Left cardiac atrium (tissue), 4 donors: ENCODE data around the gene LRRC30. TPM values are rescaled to one million over a fixed set of nuclear protein-coding genes. Genes with fewer than 3 reads are reported as not detected.

ENCODE experiments used
- ATAC-seq, 2 donors: fragments of 200-7000 bp; cut with Tn5 transposase; one replicate each; pipeline ENCODE4 v1.9.1; 2020; ENCODE audit warnings: mild to moderate bottlenecking in 2 of 2, moderate library complexity in 2 of 2
- DNase-seq: peaks from one replicate; pipeline ENCODE4 v3.0.0-alpha.2; 2020
- intact Hi-C, 2 donors: fragments of 100-400 bp; cut with DNase I; formaldehyde crosslinking; loops; one replicate each; pipeline versions ENCODE4 v1.14.1 to v1.15.1; 2022 to 2023
- total RNA-seq, 2 donors: library from RNA; stranded (reverse); fragmentation: NEBNext Ultra II Directional; extraction: Animal tissue kit (Norgen Biotek cat#: 25700); gene quantifications; one replicate each; pipeline ENCODE4 v1.2.1, GENCODE V29; 2021
- donor health status: DM: no; HTN: yes; CAD: no.
- donor health status: DM: no; HTN: yes; CAD: no; lungs with severe emphysema.
- donor health status: DM: yes; HTN: yes; CAD: no.
- donor health status: Dilated cardiomyopathy.

Gene LRRC30
- total RNA-seq, 2 donors from 2014 or later = not detected

DNA sequence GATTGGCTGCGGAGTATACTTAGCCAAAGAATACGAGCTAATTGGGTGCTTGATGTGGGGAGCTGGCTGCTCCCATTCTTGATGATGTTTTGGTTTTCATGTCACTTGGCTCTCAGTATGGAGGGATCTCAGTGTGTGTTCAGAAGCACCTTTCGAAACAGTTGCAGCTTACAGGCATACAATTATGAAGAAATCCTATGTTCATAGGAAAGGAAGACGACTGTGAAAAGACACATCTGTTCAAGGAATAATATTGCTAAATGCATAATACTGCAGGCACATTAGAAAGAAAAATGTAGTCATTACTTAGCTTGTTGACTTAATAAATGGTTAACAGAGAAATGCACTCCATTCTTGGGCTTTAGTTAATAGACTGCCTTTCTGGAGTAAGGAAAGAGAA is 4.1 kb downstream of the LRRC30 start:
- intact Hi-C loops = no loop called here
- DNase-seq (no peak), ATAC-seq (no peak)

DNA sequence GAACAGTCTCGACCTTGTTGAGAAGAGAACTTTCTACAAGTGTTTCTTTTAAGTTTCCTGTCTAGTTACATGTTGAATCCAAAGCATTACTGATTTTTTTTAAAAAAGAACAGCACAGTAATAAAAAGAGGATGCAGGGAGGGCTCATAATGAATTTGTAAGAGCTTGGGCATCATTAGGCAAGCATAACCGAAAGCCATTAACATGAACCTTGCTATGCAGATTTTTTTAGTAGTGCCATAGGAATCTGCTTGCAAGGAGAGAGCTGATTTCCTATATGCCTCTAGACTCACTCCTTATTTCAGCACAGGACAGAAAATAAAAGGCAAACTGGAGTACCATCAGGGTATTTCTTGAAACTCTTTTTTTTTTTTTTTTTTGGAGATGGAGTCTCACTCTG is 5.2 kb downstream of the LRRC30 start:
- no peak for ATAC-seq
- no peak for DNase-seq
- intact Hi-C loops = no loop called here

DNA sequence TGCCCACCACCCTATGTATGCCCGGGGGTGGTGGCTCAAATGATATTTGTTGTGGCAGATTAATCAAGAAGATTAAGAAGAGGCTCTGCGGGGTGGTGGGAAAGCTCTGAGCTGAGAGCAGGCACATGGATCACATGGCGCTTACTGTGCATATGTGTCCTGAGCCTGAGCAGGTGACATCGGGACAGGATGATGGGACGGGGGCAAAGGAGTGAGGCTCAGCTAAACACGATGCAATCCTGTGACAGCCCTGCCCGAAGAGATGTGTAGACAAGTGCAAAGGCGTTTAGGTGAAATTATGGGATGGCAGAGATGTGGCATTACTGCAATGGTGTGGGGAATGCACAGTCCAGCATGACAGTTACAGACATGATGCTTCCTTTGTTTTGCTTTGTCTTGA is 6.0 kb downstream of the LRRC30 start:
- DNase-seq (no peak), ATAC-seq (no peak)
- intact Hi-C loops = no loop called here

DNA sequence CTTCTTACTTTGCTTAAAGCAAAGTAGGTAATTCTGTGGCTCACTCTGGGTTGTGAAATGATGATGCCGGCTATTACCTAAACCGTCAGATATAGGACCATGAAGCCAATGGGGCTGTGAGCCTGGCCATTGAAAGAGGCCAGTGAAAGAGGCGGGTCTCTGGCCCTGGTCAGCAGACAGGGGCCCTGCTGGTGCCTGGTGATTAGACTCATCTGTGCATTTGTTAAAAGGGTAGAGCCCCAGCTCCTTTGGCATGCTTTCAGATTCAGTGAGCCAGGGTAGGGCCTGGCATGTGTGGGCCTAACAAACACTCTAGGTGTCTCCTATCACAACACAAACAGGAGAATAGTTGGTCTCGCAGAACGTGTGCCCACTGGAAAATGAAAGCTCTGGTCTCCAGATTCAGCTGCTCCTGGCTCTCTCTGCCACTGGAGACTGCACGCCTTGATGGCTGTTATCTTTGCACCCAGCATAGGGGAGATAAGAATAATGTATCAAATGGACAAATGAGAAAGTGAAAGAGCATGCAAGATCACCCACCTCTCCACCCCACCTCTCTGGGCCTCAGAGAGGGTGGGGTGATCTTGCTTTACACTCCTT is 6.9 kb downstream of the LRRC30 start:
- intact Hi-C loops = no loop called here

DNA sequence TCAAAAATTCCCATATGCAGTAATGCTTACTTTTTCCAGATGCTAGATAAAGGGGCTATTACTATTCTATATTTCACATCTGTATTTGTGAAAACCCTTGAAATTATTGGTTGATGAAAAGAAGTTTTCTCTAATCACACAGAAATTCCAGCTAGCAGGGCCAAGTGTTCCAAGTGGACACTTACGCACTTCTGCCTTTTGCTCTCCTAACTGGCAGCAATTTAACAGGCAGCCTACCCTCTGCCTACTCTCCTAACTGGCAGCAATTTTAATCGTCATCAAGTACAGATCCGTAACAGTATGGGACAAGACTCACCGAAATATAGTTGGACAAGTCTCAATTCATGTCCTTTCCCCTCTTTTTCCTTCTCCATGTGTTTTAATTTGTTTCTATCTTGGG is 12.0 kb downstream of the LRRC30 start:
- intact Hi-C loops = no loop called here
- no peak for DNase-seq
- ATAC-seq = no peak

More for the DNA sequence above, 6.9 kb downstream of the LRRC30 start:
- no peak for DNase-seq
- no peak for ATAC-seq

DNA sequence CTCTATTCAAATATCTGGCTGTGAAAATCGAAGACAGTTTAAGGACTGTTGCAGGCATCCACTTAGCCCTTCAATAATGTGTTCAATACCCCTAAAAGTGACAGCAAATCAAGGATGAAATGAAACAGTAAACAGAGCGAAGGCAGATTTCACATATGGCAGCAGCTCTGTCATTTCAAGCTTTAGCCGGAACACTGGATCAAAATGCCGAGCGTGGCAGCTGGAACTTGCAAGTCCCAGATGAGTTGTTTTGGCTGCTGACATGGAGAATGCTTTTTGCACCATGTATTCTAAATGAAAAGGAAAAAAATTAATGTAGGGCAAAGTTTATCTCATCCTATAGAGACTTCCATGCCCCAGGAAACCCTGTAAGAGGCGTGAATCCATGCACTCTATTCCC is 18.0 kb downstream of the LRRC30 start:
- DNase-seq (no peak), ATAC-seq (no peak)
- intact Hi-C loops = no loop called here

DNA sequence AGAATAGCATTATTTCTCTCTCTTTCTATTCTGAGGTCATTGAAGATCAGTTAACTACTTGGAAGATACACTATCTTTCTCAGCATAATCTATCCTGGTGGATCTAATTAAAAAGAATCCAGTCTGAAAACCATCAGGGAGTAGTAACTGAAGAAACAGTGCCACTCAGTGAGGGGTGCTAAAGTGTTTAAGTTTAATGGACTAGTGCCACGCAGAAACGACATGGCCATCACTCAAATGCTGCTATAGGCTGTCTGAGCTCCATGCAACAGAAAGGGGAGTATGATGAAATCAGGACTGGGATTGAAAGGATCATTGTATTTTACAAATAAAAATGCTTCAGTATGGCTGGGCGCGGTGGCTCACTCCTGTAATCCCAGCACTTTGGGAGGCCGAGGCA is 23.3 kb downstream of the LRRC30 start:
- DNase-seq (no peak), ATAC-seq (no peak)
- intact Hi-C loops = no loop called here

DNA sequence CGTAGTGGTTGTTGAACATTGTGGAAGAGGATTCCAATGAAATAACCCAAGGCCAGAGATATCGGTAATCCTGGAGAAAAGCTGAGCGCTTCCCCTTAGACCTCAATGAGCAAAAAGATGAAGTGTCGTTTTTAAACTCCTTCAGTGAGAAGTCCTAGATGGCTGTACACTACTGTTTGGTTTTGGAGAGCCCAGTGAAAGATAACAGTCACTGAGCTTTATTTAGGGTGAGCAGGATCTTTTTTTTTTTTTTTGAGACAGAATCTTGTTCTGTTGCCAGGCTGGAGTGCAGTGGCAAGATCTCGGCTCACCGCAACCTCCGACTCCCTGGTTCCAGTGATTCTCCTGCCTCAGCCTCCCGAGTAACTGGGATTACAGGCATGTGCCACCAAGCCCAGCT is 24.2 kb downstream of the LRRC30 start:
- no peak for DNase-seq
- intact Hi-C loops = no loop called here
- peak; percentile 45 to 60 for ATAC-seq

DNA sequence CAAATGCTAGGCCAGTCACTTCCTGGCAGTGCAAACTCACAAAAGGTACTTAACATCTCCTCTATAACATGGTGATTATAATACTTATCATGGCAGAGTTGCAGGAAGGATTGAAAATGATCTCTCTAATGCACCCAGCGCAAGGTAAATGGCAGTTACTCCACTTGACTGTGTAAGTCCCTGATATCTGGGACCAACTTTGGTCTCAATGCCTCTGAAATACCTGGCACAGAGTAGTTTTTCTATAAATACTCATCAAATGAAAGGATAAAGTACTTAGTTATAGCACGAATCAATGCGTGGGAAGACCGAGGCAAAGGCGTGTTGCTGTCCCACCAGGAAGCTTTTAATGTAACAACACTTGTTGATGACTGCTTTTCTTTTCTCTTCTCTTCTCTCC is 24.8 kb downstream of the LRRC30 start:
- ATAC-seq = peak in 1 of 2 donors; percentile 29
- no peak for DNase-seq
- intact Hi-C loops = no loop called here

DNA sequence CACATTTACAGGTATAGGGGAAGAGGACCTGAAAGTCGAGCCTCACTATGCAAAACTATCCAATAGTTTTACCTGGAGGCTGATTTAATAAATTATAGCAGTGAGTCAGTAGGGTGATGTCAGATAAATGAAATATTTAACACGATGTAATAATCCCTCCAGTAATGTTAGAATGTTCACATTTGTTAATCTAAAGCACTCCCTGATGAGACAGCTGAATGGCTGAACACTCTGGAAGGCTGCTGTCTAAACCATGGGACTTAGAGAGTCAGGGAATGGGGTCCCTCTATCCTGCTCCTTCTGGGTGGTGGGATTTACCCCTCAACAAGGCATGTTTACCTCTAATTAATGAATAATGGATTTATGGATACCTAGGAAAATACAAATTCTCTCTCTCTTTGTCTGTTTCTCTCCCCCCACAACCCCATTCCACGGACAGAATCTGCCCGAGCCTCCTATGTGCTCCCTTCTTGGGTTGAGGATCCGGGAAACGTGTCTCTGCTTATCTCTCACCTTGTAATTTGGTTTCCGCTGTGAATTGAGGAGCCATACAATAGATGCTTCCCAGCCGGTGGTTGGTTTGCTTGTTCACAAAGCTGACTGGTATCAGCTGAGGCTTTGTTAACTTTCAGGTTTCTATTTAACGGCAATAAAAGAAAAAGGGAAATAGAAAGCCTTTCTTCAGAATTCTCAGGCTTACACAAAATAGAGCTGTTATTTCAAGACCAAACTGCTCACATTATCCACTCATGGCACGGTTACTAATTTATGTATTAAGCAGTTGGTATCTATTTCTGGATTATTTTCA is 25.9 kb downstream of the LRRC30 start:
- intact Hi-C loops = no loop called here
- no peak for DNase-seq
- no peak for ATAC-seq

DNA sequence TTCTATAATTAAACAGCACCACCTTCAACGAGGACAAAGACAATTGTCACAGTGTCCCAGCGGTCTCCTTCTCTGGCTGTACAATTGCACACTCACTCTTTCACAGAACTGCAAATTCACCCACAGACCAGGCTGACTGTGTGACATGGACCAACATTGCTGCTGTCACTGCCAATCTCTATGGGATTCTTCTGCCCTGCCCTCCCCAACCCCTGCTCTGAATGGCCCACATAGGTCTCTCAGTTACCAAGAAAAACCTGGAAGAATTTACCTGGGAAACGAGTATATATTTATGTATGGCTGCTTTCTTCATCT is 26.5 kb downstream of the LRRC30 start:
- ATAC-seq = no peak
- no peak for DNase-seq
- intact Hi-C loops = no loop called here

DNA sequence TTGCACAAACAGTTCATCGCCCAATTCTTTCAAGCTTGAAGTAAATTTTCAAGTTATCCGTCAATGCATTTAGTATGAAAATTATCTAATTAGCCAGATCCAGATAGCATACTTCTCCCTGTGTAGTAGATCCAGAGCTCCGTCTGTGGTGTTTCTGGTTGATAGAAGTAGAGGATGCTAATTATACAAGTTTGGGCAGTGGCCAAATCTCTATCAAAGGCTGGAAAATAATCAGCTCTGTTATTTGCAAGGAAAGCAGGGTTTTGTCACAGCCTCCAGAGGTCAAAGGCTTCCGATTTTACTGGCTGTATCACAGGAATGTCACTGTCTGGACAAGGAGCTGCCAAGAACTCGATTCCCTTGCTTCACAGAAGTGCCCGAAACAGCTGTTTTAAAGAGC is 28.6 kb downstream of the LRRC30 start:
- peak; percentile 41 to 49 for ATAC-seq
- DNase-seq = no peak
- intact Hi-C loops = no loop called here

DNA sequence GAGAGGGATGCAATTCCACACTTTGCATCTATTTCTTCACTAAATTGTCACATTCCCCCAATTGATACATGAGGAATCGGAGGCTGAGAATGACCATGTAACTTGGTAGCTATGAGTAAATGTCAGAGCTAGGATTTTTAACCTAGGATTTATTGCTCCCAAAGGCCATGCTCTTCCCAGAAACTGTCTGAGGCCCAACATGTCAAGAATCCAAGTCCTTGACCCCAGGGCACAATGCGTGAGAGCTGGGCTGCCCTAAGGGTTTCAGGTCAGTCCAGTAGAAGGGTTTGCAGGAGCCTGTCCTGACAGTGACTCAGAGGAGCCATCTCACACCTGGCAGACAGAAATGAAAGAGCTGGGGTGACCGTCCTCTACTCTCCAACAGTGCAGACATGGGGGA is 30.3 kb downstream of the LRRC30 start:
- intact Hi-C loops = no loop called here
- no peak for DNase-seq
- ATAC-seq = no peak

DNA sequence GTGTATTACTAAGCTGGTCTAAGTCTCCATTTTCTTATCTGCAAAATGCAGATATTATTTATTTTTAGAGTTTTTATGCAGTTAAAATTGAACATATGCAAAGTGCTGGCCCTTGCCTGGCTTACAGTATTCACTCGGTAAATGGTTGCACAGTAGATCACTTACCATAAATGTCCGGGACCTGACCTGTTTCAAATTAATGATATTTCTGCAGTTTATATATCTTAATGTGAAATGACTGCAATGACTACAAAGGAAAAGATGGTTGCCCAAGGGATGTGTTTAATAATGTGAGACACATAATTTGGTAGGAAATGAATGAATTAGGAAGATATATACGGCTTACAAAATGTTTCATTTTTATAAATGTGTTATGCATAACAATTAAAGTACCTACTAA is 37.1 kb downstream of the LRRC30 start:
- intact Hi-C loops = no loop called here
- ATAC-seq (no peak), DNase-seq (no peak)

DNA sequence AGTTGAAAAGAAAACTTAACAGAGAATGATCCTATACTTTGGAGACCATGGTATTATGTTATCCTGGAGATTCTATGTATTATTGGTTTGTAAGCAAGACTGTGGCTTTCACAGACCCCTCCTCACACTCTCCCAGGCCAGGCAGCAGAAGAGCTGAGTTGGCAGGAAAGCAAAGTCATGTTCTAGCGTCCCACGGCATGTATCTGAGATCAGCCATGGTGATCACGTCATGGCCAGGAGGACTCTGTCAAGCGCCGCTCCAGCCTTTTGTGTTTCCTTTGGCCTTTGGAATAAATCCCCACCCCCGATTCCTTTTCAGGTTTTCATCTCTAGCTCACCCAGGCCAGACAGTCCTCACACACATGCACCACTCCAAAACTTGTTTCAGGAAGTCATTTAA is 39.1 kb downstream of the LRRC30 start:
- DNase-seq (no peak), ATAC-seq (no peak)
- intact Hi-C loops = loop anchor here (5.0 to 10.0 kb wide), 4 partner anchors 185 to 1212 kb away; partner anchors contain the start of gene PTPRM (in 1 of the 2)

DNA sequence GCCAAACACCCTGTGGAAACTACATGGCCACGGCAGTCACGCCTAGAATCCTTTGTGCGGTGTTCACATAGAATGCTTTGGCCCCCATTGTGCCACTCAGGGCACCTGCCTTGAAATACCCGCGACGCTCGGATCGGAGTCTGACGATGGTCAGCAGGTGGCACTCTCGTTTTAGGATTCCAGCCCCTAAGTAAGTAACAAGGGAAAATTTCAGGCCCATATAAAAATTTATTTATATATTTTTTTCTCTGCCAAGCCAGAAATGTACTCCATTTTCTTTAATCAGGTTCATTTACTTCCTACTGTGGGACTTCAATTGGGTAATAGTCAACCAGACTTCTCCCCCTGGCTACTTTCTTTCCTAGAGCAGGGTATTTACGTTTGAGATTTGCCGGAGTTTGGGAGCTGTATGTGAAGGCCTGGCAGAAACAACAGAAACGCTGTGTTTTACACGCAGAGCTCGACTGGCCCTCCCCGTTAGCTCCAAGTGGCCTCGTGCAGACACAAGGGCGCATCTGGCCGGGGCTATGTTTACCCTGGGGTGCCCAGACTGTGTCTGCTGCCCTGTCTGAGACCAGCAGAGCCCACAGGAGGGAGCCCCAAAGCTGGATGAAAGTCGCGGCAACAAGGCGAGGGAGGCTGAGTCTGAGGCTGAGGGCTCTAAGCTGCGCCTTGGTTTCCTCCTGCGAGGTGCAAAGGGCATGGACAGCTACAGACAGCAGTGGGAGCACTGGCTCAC is 41.6 kb downstream of the LRRC30 start:
- ATAC-seq = peak; percentile 74 to 76
- intact Hi-C loops = loop anchor here (2.0 to 10.0 kb wide), 5 partner anchors 182 to 1210 kb away; partner anchors contain the start of gene PTPRM (in 2 of the 2)
- DNase-seq = peak; percentile 82

DNA sequence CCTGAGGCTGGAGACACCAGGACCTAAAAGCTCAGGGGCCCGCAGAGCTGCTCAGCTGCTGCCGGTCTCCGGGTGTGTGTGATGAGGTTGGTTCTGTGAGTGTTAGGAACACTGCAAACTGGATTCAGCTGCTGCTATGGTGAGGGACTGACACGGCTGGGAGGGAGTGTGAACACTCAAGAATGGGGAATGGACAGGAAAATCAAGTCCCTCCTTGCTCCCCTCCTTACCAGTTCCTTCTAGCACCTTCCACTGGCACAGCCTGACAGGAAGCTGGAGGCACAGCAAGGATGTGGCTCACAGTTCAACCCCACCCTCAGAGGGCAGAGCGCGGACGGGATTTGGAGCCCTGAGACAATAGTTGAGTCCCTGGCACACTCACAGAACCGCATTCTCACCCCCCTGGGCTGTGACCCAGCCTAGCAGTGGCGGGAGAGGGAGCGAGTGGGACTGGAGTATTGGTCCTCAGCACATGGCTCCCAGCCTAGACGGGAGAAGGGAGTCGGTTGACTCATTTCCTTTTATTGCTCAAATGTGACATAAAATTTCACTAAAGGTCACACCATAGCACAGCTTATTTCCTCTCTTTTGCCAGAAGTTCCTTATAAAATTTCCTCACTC is 42.5 kb downstream of the LRRC30 start:
- intact Hi-C loops = loop anchor here (2.0 to 10.0 kb wide), 5 partner anchors 181 to 1209 kb away; partner anchors contain the start of gene PTPRM (in 2 of the 2)
- DNase-seq = peak; percentile 90
- ATAC-seq = peak; percentile 85 to 92

DNA sequence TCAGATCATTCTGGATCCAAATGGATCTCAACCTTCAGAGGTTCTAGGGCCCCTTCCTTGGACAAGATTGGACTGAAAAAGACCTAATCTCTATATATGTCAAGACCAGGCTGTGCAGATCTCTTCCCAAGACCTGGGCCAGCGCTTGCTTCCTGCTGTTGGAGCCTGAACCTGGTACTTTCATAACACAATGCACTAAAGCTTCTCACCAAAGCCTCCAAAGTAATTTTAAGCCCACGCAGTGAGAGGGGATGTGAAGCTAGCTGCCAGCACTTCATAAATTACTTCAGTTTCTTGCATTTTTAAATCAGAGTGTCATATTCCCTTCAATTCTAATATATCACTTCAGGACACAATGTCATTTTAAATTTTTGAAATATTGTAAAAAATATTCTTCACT is 50.7 kb downstream of the LRRC30 start:
- ATAC-seq (no peak), DNase-seq (no peak)
- intact Hi-C loops = no loop called here
